CD4-positive, alpha-beta T cell (primary cell): ENCODE results near the gene PHF12. TPM values are rescaled to one million over a fixed set of nuclear protein-coding genes. Genes with fewer than 3 reads are reported as not detected.

Experiments
- ATAC-seq: fragments of 200-7000 bp; cut with Tn5 transposase; one replicate; pipeline ENCODE4 v1.10.0; 2022; ENCODE audit warnings: mild to moderate bottlenecking; ENCODE audit not compliant: poor library complexity
- CTCF ChIA-PET: fragments of 350-600 bp; sonication (Branson Sonifier 250); formaldehyde crosslinking; loops from one replicate; lab custom pipeline; 2021; ENCODE audit warnings: antibody characterized with exemption, inconsistent platforms; lab: Charles Lee
- POLR2A ChIA-PET: fragments of 350-600 bp; sonication (Branson Sonifier 250); formaldehyde crosslinking; loops from one replicate; lab custom pipeline; 2021; ENCODE audit warnings: antibody characterized with exemption, inconsistent platforms; lab: Charles Lee
- DNase-seq, 14 experiments: peaks; one replicate each; pipeline ENCODE4 v3.0.0-alpha.2; 2013 to 2020; ENCODE audit warnings: mixed read lengths in 2 of 14
- H3K27ac ChIP-seq, 2 donors: one replicate each; pipeline versions ENCODE4 v1.5.1 to v1.7.0; 2013; ENCODE audit warnings: low read length in 2 of 2, low read depth in 1 of 2, mild to moderate bottlenecking in 1 of 2
- H3K27me3 ChIP-seq, 2 experiments: 1 replicate in 1 of 2; 2 replicates in 1 of 2; pipeline versions ENCODE4 v1.6.1 to v1.7.0; 2013; ENCODE audit warnings: low read length in 2 of 2, control low read depth in 1 of 2, mild to moderate bottlenecking in 1 of 2, moderate library complexity in 1 of 2; ENCODE audit not compliant: insufficient read depth in 2 of 2, control insufficient read depth in 1 of 2
- H3K36me3 ChIP-seq: one replicate; pipeline ENCODE4 v1.6.1; 2013; ENCODE audit warnings: low read length, control low read depth; ENCODE audit not compliant: insufficient read depth
- H3K4me1 ChIP-seq: one replicate; pipeline ENCODE4 v1.6.1; 2013; ENCODE audit warnings: low read length, control low read depth; ENCODE audit not compliant: insufficient read depth
- H3K4me3 ChIP-seq: one replicate; pipeline ENCODE4 v1.5.1; 2013; ENCODE audit warnings: mild to moderate bottlenecking, low read length, moderate library complexity
- H3K9me3 ChIP-seq, 2 experiments: 1 replicate in 1 of 2; 2 replicates in 1 of 2; pipeline versions ENCODE4 v1.6.1 to v1.7.0; 2013; ENCODE audit warnings: low read length in 2 of 2, mild to moderate bottlenecking in 2 of 2, control low read depth in 1 of 2, moderate library complexity in 1 of 2; ENCODE audit not compliant: control insufficient read depth in 1 of 2, insufficient read depth in 1 of 2
- H3K27ac Mint-ChIP-seq: one replicate; pipeline ENCODE4 v1.8.0; 2020; ENCODE audit warnings: mixed read lengths
- H3K27me3 Mint-ChIP-seq: one replicate; pipeline ENCODE4 v1.8.0; 2021; ENCODE audit warnings: mixed read lengths
- H3K36me3 Mint-ChIP-seq: one replicate; pipeline ENCODE4 v1.8.0; 2021; ENCODE audit warnings: low read depth, mixed read lengths
- H3K4me1 Mint-ChIP-seq: one replicate; pipeline ENCODE4 v1.8.0; 2021; ENCODE audit warnings: low read depth, mixed read lengths
- H3K4me3 Mint-ChIP-seq: one replicate; pipeline ENCODE4 v1.8.0; 2020; ENCODE audit warnings: mild to moderate bottlenecking, mixed read lengths
- H3K9me3 Mint-ChIP-seq: one replicate; pipeline ENCODE4 v1.8.0; 2020; ENCODE audit warnings: mixed read lengths
- intact Hi-C, 2 experiments: fragments of 100-400 bp; cut with DNase I in 1 of 2; cut with micrococcal nuclease in 1 of 2; formaldehyde crosslinking; loops; one replicate each; pipeline versions ENCODE4 v1.15.1 to v1.9.0; 2023 to 2025; cut with DNase I, micrococcal nuclease
- total RNA-seq, 174 experiments: library from RNA in 2 of 174; stranded (reverse) in 2 of 174; gene quantifications; one replicate each; pipeline ENCODE4 v1.2.3 and lab custom pipeline; 2021 to 2026
- TF ChIP-seq, protein P1 (sequence below): fragments of 200-600 bp; IDR thresholded peaks from one replicate; pipeline ENCODE4 v1.8.0; 2022; ENCODE audit warnings: antibody characterized with exemption, mild to moderate bottlenecking

PHF12 gene
- total RNA-seq, 2 experiments from 2014 or later, result 232 to 247 TPM

DNA sequence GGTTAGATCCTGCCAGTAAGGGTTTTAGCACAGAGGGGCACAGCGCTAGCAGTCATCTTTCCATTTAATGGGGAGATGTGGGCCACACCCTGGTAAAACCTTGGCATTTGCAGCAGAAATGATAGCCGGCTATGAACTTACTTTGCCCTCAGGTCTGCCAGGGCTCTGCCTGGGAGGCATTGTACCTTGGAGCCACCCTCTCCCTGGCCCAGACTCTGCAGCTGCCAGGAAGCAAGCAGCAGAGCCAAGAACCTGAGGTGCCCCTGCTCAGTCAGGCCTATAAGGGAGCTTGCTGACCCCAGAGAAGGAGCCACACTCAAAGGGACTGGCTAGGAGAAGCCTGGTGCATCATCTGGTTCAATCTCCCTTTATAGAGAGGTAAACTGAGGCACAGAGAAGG is 23.7 kb upstream of the PHF12 start:
- H3K4me3 ChIP-seq, result no peak overlapping the region
- H3K4me3 Mint-ChIP-seq, result no peak overlapping the region
- POLR2A ChIA-PET, result no interaction called here
- no peaks in the 10 kb centered on the region for H3K27me3 Mint-ChIP-seq
- no peak overlapping the region for H3K27ac Mint-ChIP-seq
- H3K27me3 ChIP-seq, result no peaks in the 10 kb centered on the region
- no peaks in the 10 kb centered on the region for H3K36me3 ChIP-seq
- no peaks in the 10 kb centered on the region for H3K4me1 Mint-ChIP-seq
- no peaks in the 10 kb centered on the region for H3K9me3 ChIP-seq
- DNase-seq (no peak), ATAC-seq (no peak)
- no peaks in the 10 kb centered on the region for H3K4me1 ChIP-seq
- intact Hi-C loops, result no loop called here
- no peaks in the 10 kb centered on the region for H3K9me3 Mint-ChIP-seq
- TF ChIP-seq, protein P1, sequence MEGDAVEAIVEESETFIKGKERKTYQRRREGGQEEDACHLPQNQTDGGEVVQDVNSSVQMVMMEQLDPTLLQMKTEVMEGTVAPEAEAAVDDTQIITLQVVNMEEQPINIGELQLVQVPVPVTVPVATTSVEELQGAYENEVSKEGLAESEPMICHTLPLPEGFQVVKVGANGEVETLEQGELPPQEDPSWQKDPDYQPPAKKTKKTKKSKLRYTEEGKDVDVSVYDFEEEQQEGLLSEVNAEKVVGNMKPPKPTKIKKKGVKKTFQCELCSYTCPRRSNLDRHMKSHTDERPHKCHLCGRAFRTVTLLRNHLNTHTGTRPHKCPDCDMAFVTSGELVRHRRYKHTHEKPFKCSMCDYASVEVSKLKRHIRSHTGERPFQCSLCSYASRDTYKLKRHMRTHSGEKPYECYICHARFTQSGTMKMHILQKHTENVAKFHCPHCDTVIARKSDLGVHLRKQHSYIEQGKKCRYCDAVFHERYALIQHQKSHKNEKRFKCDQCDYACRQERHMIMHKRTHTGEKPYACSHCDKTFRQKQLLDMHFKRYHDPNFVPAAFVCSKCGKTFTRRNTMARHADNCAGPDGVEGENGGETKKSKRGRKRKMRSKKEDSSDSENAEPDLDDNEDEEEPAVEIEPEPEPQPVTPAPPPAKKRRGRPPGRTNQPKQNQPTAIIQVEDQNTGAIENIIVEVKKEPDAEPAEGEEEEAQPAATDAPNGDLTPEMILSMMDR, result no peak
- H3K27ac ChIP-seq, result no peak overlapping the region
- no peaks in the 10 kb centered on the region for H3K36me3 Mint-ChIP-seq
- CTCF ChIA-PET, result no interaction called here

DNA sequence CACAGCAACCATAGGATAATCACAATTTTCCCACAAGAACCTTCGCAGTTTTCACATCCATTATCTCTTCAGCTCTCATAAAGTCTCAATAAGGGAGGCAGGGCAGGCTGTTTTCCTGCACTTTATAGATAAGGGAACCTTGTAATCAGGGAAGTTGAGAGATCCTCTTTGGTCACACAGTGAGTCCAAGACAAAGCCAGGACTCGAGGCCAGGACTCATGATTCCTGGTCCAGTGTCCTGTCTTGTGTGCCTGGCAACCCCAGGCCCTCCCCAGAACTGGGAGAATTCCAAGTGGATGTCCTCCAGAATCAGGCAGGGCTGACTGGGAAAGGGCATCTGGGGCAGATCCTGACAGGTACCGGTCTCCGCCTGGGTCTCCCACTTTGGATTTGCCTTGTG is 23.1 kb upstream of the PHF12 start:
- CTCF ChIA-PET, result no interaction called here
- Mint-ChIP-seq H3K36me3 (no peaks in the 10 kb centered on the region), H3K4me3 (no peak overlapping the region), H3K4me1 (no peaks in the 10 kb centered on the region), H3K27ac (no peak overlapping the region), H3K27me3 (no peaks in the 10 kb centered on the region), H3K9me3 (no peaks in the 10 kb centered on the region)
- no peaks in the 10 kb centered on the region for H3K4me1 ChIP-seq
- no peak overlapping the region for H3K4me3 ChIP-seq
- no peaks in the 10 kb centered on the region for H3K27me3 ChIP-seq
- DNase-seq (no peak), ATAC-seq (no peak)
- TF ChIP-seq, protein P1, result no peak
- no peak overlapping the region for H3K27ac ChIP-seq
- intact Hi-C loops, result no loop called here
- POLR2A ChIA-PET, result no interaction called here
- no peaks in the 10 kb centered on the region for H3K9me3 ChIP-seq
- no peaks in the 10 kb centered on the region for H3K36me3 ChIP-seq

DNA sequence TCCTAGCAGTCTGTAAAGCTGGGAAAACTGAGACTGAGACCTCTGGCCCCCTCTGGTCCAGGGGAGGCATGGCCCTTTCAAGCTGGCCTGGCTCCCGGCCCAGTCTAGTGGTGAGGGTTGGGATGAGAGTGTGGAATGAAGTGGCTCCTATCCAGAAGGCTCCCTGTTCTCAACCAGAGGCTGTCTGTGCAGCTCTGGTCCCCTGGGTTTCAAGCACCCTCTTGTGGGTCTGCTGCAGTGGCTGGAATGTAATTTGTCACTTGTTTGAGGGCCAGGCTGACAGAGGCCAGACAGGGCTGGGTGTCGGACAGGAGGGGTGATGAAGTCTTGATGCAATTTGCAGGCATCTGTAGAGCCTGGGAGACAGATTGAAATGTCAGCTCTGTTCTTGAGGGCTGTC is 22.1 kb upstream of the PHF12 start:
- no peaks in the 10 kb centered on the region for H3K27me3 ChIP-seq
- TF ChIP-seq, protein P1, result no peak
- H3K4me3 Mint-ChIP-seq, result no peak overlapping the region
- H3K4me1 Mint-ChIP-seq, result no peaks in the 10 kb centered on the region
- intact Hi-C loops, result no loop called here
- no peaks in the 10 kb centered on the region for H3K9me3 Mint-ChIP-seq
- no peak overlapping the region for H3K4me3 ChIP-seq
- no peaks in the 10 kb centered on the region for H3K27me3 Mint-ChIP-seq
- POLR2A ChIA-PET, result no interaction called here
- H3K27ac Mint-ChIP-seq, result no peak overlapping the region
- CTCF ChIA-PET, result no interaction called here
- H3K36me3 ChIP-seq, result no peaks in the 10 kb centered on the region
- H3K36me3 Mint-ChIP-seq, result no peaks in the 10 kb centered on the region
- H3K4me1 ChIP-seq, result no peaks in the 10 kb centered on the region
- no peak overlapping the region for H3K27ac ChIP-seq
- ATAC-seq (no peak), DNase-seq (no peak)
- no peaks in the 10 kb centered on the region for H3K9me3 ChIP-seq
